PC-3 (cell line): ENCODE data around the gene PTPRE. TPM values are rescaled to one million over a fixed set of nuclear protein-coding genes. Genes with fewer than 3 reads are reported as not detected.

Source experiments
- ATAC-seq: fragments of 200-7000 bp; cut with Tn5 transposase; 2 replicates; pipeline ENCODE4 v1.9.1; 2020; ENCODE audit warnings: mild to moderate bottlenecking, moderate library complexity
- BruUV-seq: library from RNA; stranded (reverse); fragments of 400-500 nt; replicated peaks from 2 replicates; lab custom pipeline; 2021; lab: Mats Ljungman, UMichigan
- CTCF ChIA-PET: fragments of 300-600 bp; sonication (Branson Sonifier 250); formaldehyde crosslinking; loops from one replicate; lab custom pipeline; 2022; ENCODE audit warnings: antibody characterized with exemption; lab: Charles Lee
- POLR2A ChIA-PET: fragments of 300-600 bp; sonication (Branson Sonifier 250); formaldehyde crosslinking; loops from one replicate; lab custom pipeline; 2022; ENCODE audit warnings: antibody characterized with exemption; ENCODE audit not compliant: unreplicated experiment; lab: Charles Lee
- DNase-seq: peaks from one replicate; pipeline ENCODE4 v3.0.0-alpha.2; 2015
- H2AFZ ChIP-seq: fragments of 300-600 bp; sonication (generic); 2 replicates; pipeline ENCODE4 v1.6.0; 2016; ENCODE audit warnings: antibody characterized with exemption, low read length
- H3F3A ChIP-seq: fragments of 300-600 bp; sonication (generic); one replicate; pipeline ENCODE4 v1.6.0; 2017; ENCODE audit warnings: antibody characterized with exemption, low read length, control low read depth, mild to moderate bottlenecking; ENCODE audit not compliant: unreplicated experiment
- H3K27ac ChIP-seq: fragments of 300-600 bp; sonication (generic); 2 replicates; pipeline ENCODE4 v1.5.1; 2016; ENCODE audit warnings: mild to moderate bottlenecking, low read length
- H3K27me3 ChIP-seq: fragments of 300-600 bp; sonication (generic); 2 replicates; pipeline ENCODE4 v1.6.1; 2016; ENCODE audit warnings: low read length, mixed read lengths
- H3K36me3 ChIP-seq: fragments of 300-600 bp; sonication (generic); 2 replicates; pipeline ENCODE4 v1.6.1; 2016; ENCODE audit warnings: low read depth, mixed run types, low read length, mixed read lengths
- H3K4me1 ChIP-seq: fragments of 300-600 bp; sonication (generic); 2 replicates; pipeline ENCODE4 v1.5.1; 2016; ENCODE audit warnings: low read length; ENCODE audit not compliant: insufficient read depth
- H3K4me2 ChIP-seq: fragments of 300-600 bp; sonication (generic); 2 replicates; pipeline ENCODE4 v1.6.0; 2016; ENCODE audit warnings: low read length
- H3K4me3 ChIP-seq: fragments of 300-600 bp; sonication (generic); 2 replicates; pipeline ENCODE4 v1.5.1; 2016; ENCODE audit warnings: mild to moderate bottlenecking, low read length, mixed read lengths
- H3K79me2 ChIP-seq: fragments of 300-600 bp; sonication (generic); 2 replicates; pipeline ENCODE4 v1.6.1; 2017; ENCODE audit warnings: low read length, mixed read lengths
- H3K9ac ChIP-seq: fragments of 300-600 bp; sonication (generic); 2 replicates; pipeline ENCODE4 v1.6.0; 2016; ENCODE audit warnings: mild to moderate bottlenecking, low read length
- H3K9me2 ChIP-seq: fragments of 300-600 bp; sonication (generic); replicated peaks from 2 replicates; pipeline ENCODE4 v1.6.1; 2016; ENCODE audit warnings: mixed run types, low read length, mixed read lengths
- H3K9me3 ChIP-seq: fragments of 300-600 bp; sonication (generic); 2 replicates; pipeline ENCODE4 v1.6.1; 2016; ENCODE audit warnings: low read length, mixed read lengths
- H4K20me1 ChIP-seq: fragments of 300-600 bp; sonication (generic); 2 replicates; pipeline ENCODE4 v1.6.1; 2016; ENCODE audit warnings: low read length, mixed read lengths
- CTCF ChIP-seq: fragments of 300-600 bp; sonication (generic); conservative IDR thresholded peaks from 2 replicates; pipeline ENCODE4 v1.5.1; 2017; ENCODE audit warnings: antibody characterized with exemption, low read depth, mild to moderate bottlenecking, low read length
- EZH2 ChIP-seq: fragments of 300-600 bp; sonication (generic); IDR thresholded peaks from one replicate; pipeline ENCODE4 v1.6.1; 2017; ENCODE audit warnings: antibody characterized with exemption, mild to moderate bottlenecking, low read length; ENCODE audit not compliant: unreplicated experiment
- EZH2phosphoT487 ChIP-seq: fragments of 300-600 bp; sonication (generic); IDR thresholded peaks from 2 replicates; pipeline ENCODE4 v1.6.1; 2018; ENCODE audit warnings: mild to moderate bottlenecking, antibody characterized with exemption, low read length, borderline replicate concordance
- intact Hi-C: fragments of 100-400 bp; cut with micrococcal nuclease; formaldehyde crosslinking; loops from 2 replicates; pipeline ENCODE4 v1.9.0; 2023
- total RNA-seq: library from RNA; depleted of rRNA; stranded (reverse); fragments of >200 nt; gene quantifications from 2 replicates; pipeline ENCODE4 v1.2.3, GENCODE V29; 2014

PTPRE gene
- total RNA-seq, 1 experiment from 2014 or later = 3.1 TPM

GRCh38 chr10:128054163-128054970 is 147.5 kb downstream of the PTPRE start:
- no peaks in the 10 kb centered on the region for H3K9me3 ChIP-seq
- ChIA-PET POLR2A (no interaction called here), CTCF (no interaction called here)
- no peak overlapping the region for H3K4me2 ChIP-seq
- H3F3A ChIP-seq = no peaks in the 10 kb centered on the region
- H3K27ac ChIP-seq = no peak overlapping the region
- H3K36me3 ChIP-seq = no peaks in the 10 kb centered on the region
- TF ChIP-seq EZH2phosphoT487 (no peak), CTCF (no peak), EZH2 (no peak)
- ATAC-seq = no peak
- H3K79me2 ChIP-seq = no peaks in the 10 kb centered on the region
- no peak overlapping the region for H3K4me3 ChIP-seq
- intact Hi-C loops = no loop called here
- H3K9ac ChIP-seq = no peak overlapping the region
- DNase-seq = no peak
- H3K4me1 ChIP-seq = no peaks in the 10 kb centered on the region
- H4K20me1 ChIP-seq = no peaks in the 10 kb centered on the region
- H2AFZ ChIP-seq = no peak overlapping the region
- no peaks in the 10 kb centered on the region for H3K9me2 ChIP-seq
- BruUV-seq = no TSS peak
- no peaks in the 10 kb centered on the region for H3K27me3 ChIP-seq

GRCh38 chr10:128055061-128055868 is 148.4 kb downstream of the PTPRE start:
- ATAC-seq = no peak
- Histone ChIP-seq H3K27me3 (no peaks in the 10 kb centered on the region), H3K79me2 (no peaks in the 10 kb centered on the region)

More at GRCh38 chr10:128055061-128055868, 148.4 kb downstream of the PTPRE start:
- Histone ChIP-seq H3K27ac (no peak overlapping the region), H3K4me1 (no peaks in the 10 kb centered on the region), H3K9me2 (no peaks in the 10 kb centered on the region), H2AFZ (no peak overlapping the region), H3K36me3 (no peaks in the 10 kb centered on the region), H4K20me1 (no peaks in the 10 kb centered on the region), H3K4me2 (no peak overlapping the region), H3K4me3 (no peak overlapping the region), H3K9me3 (no peaks in the 10 kb centered on the region), H3F3A (no peaks in the 10 kb centered on the region), H3K9ac (no peak overlapping the region)
- no TSS peak for BruUV-seq
- TF ChIP-seq EZH2 (no peak), EZH2phosphoT487 (no peak), CTCF (no peak)
- ChIA-PET CTCF (no interaction called here), POLR2A (no interaction called here)
- no peak for DNase-seq
- intact Hi-C loops = no loop called here
